Erythroblast (primary cell): ENCODE results near the gene AXIN2.

Experiments
- GATA1 ChIP-seq: IDR thresholded peaks from 2 replicates; pipeline ENCODE4 v1.6.1; 2011; ENCODE audit warnings: low read depth, mild to moderate bottlenecking, control low read depth, low read length, moderate library complexity
- POLR2A ChIP-seq: IDR thresholded peaks from 2 replicates; pipeline ENCODE4 v1.6.1; 2011; ENCODE audit warnings: mild to moderate bottlenecking, low read length

DNA sequence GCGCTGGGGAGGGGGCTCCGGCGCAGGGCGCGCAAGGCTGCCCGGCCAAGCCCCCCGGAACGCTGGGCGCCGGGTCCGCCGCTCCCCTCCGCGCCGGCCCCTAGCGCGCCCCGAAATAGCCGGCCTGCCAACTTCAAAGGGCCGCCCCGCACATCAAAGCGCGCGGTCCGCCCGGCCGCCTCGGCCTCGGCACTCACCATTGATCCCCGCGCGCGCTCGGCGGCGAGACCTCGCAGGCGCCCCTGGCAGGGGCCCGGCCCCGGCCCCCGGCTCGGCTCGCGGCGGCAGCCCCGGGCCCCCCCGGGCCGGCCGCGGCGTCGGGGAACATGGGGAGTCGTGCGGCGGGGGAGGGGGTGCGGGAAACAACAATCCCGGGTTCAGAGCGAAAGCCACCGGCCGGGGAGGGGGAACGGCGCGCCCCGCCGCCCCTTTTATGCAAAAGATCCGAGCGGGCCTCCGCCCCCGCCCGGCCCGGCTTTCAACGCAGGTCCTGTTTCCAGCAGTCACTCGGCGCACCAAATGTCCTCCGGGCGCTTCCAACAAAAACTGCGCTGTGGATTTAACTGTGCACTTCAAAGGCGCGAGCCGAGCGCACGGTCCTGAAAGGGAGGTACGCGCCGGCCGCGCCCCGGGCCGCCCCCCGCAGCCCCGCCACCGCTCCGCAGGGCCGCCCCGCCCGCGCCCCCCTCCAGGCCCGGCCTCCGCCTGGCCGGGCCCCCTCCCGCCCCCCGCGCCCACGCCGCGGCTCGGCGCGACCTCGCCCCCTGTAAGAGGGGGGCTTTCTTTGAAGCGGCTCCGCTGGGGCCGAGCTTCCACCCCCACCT, 608 bp downstream of the AXIN2 start:
- TF ChIP-seq POLR2A (no peak), GATA1 (no peak)
